Naive thymus-derived CD4-positive, alpha-beta T cell (primary cell): ENCODE results near the gene RASEF. TPM values are rescaled to one million over a fixed set of nuclear protein-coding genes. Genes with fewer than 3 reads are reported as not detected.
"Not testable (repeated sequence)": the region's sequence is repeated elsewhere in the genome, so short reads cannot be mapped to it uniquely, and the experiment has no call there.

Experiments used
- ATAC-seq: fragments of 150-1000 bp; cut with Tn5 transposase; 2 replicates; pipeline ENCODE4 v1.10.0; 2021; ENCODE audit warnings: mild to moderate bottlenecking, moderate library complexity
- CTCF ChIA-PET: fragments of 350-600 bp; sonication (Branson Sonifier 250); formaldehyde crosslinking; loops from one replicate; lab custom pipeline; 2021; ENCODE audit warnings: antibody characterized with exemption; lab: Charles Lee
- POLR2A ChIA-PET: fragments of 350-600 bp; sonication (Branson Sonifier 250); formaldehyde crosslinking; loops from one replicate; lab custom pipeline; 2021; ENCODE audit warnings: antibody characterized with exemption, inconsistent platforms; lab: Charles Lee
- DNase-seq, 9 donors: peaks; one replicate each; pipeline versions ENCODE4 v3.0.0 to v3.0.0-alpha.2; 2020 to 2022; ENCODE audit warnings: mixed read lengths in 1 of 9
- H3K27ac ChIP-seq: one replicate; pipeline ENCODE4 v1.7.0; 2013; ENCODE audit warnings: mild to moderate bottlenecking, low read depth, low read length, moderate library complexity
- H3K27me3 ChIP-seq, 2 donors: one replicate each; pipeline ENCODE4 v1.7.0; 2013; ENCODE audit warnings: low read length in 2 of 2, mild to moderate bottlenecking in 2 of 2, moderate library complexity in 2 of 2; ENCODE audit not compliant: control insufficient read depth in 2 of 2, insufficient read depth in 2 of 2
- H3K36me3 ChIP-seq, 3 experiments: 1 replicate in 2 of 3; 2 replicates in 1 of 3; pipeline ENCODE4 v1.7.0; 2013; ENCODE audit warnings: low read length in 3 of 3, mild to moderate bottlenecking in 3 of 3, moderate library complexity in 1 of 3; ENCODE audit not compliant: insufficient read depth in 3 of 3, control insufficient read depth in 2 of 3
- H3K4me1 ChIP-seq, 2 donors: one replicate each; pipeline ENCODE4 v1.7.0; 2013; ENCODE audit warnings: low read length in 2 of 2, mild to moderate bottlenecking in 2 of 2, moderate library complexity in 1 of 2; ENCODE audit not compliant: control insufficient read depth in 2 of 2, insufficient read depth in 2 of 2
- H3K4me3 ChIP-seq: 2 replicates; pipeline ENCODE4 v1.7.0; 2013; ENCODE audit warnings: mild to moderate bottlenecking, low read length
- H3K9me3 ChIP-seq, 3 experiments: 1 replicate in 2 of 3; 2 replicates in 1 of 3; pipeline ENCODE4 v1.7.0; 2013; ENCODE audit warnings: low read length in 3 of 3; ENCODE audit not compliant: control insufficient read depth in 2 of 3
- H3K27ac Mint-ChIP-seq, 9 donors: one replicate each; pipeline ENCODE4 v1.8.0; 2020 to 2022; ENCODE audit warnings: mixed read lengths in 9 of 9, mild to moderate bottlenecking in 8 of 9, moderate library complexity in 5 of 9, inconsistent platforms in 2 of 9
- H3K27me3 Mint-ChIP-seq, 5 donors: one replicate each; pipeline ENCODE4 v1.8.0; 2021 to 2022; ENCODE audit warnings: mixed read lengths in 5 of 5, mild to moderate bottlenecking in 1 of 5
- H3K36me3 Mint-ChIP-seq, 5 donors: one replicate each; pipeline ENCODE4 v1.8.0; 2020 to 2022; ENCODE audit warnings: mixed read lengths in 5 of 5, mild to moderate bottlenecking in 3 of 5, inconsistent platforms in 1 of 5
- H3K4me1 Mint-ChIP-seq, 7 donors: one replicate each; pipeline ENCODE4 v1.8.0; 2020 to 2022; ENCODE audit warnings: mixed read lengths in 7 of 7, mild to moderate bottlenecking in 3 of 7, inconsistent platforms in 1 of 7
- H3K4me3 Mint-ChIP-seq, 10 donors: one replicate each; pipeline ENCODE4 v1.8.0; 2020 to 2022; ENCODE audit warnings: mild to moderate bottlenecking in 10 of 10, mixed read lengths in 10 of 10, moderate library complexity in 6 of 10, inconsistent platforms in 2 of 10
- H3K9me3 Mint-ChIP-seq, 11 donors: one replicate each; pipeline ENCODE4 v1.8.0; 2020 to 2022; ENCODE audit warnings: mixed read lengths in 11 of 11, mild to moderate bottlenecking in 4 of 11, inconsistent platforms in 1 of 11, moderate library complexity in 1 of 11
- intact Hi-C, 2 donors: fragments of 100-400 bp; cut with micrococcal nuclease; formaldehyde crosslinking; loops; one replicate each; pipeline ENCODE4 v1.15.1; 2023
- polyA plus RNA-seq, 2 donors: library from polyadenylated mRNA; unstranded; fragments of 300-500 nt; fragmentation: Illumina TruSeq; gene quantifications; one replicate each; pipeline ENCODE4 v1.2.3, GENCODE V29; 2021
- total RNA-seq, 6 experiments: library from RNA in 5 of 6; stranded (reverse) in 5 of 6; gene quantifications; 1 replicate in 5 of 6; 2 replicates in 1 of 6; pipeline ENCODE4 v1.2.3 and lab custom pipeline; 2021 to 2026

The RASEF gene
- total and polyA plus RNA-seq, 7 experiments from 2014 or later = 0.12 TPM; not detected in 6

DNA sequence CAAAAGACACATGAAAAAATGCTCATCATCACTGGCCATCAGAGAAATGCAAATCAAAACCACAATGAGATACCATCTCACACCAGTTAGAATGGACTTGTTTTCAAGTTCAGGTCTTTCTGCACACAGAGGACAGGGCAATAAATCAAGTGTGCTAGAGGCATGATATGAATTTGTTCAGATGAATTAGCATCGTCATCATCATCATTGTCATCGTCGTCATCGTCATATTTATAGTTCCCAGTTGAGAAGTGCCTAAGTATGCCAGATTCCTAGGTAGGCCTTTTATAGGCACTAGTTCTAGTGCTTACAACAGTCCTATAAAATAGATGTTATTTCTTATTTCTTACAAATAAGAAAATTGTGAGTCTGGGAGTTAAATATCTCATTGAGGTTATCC, 34.7 kb upstream of the RASEF start:
- DNase-seq = no peak
- Histone ChIP-seq H3K27ac (no peak overlapping the region), H3K4me1 (no peaks in the 10 kb centered on the region), H3K9me3 (no peaks in the 10 kb centered on the region), H3K4me3 (no peak overlapping the region), H3K27me3 (no peaks in the 10 kb centered on the region), H3K36me3 (no peaks in the 10 kb centered on the region)
- Mint-ChIP-seq H3K9me3 (peaks cover 0 to 5% (median 0%) of the 10 kb centered on the region in 11 donors), H3K4me1 (no peaks in the 10 kb centered on the region), H3K36me3 (no peaks in the 10 kb centered on the region), H3K27me3 (peaks cover 0 to 4% (median 0%) of the 10 kb centered on the region in 5 donors), H3K27ac (no peak overlapping the region), H3K4me3 (no peak overlapping the region)
- intact Hi-C loops = no loop called here
- CTCF ChIA-PET = no interaction called here
- ATAC-seq = no peak
- POLR2A ChIA-PET = no interaction called here

DNA sequence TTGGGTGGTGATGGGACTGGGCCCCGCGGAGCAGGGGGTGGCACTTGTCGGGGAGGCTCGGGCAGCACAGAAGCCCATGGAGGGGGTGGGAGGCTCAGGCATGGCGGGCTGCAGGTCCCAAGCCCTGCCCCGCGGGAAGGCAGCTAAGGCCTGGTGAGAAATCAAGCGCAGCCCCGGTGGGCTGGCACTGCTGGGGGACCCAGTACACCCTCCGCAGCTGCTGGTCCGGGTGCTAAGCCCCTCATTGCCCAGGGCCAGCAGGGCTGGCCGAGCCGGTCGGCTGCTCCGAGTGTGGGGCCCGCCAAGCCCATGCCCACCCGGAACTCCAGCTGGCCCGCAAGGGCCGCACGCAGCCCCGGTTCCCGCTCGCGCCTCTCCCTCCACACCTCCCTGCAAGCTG, 30.4 kb upstream of the RASEF start:
- CTCF ChIA-PET, ATAC-seq: not testable (repeated sequence)
- peaks cover 0 to 12% (median 4%) of the 10 kb centered on the region in 11 donors for H3K9me3 Mint-ChIP-seq

GRCh38 chr9:83081846-83082245, 18.9 kb upstream of the RASEF start:
- H3K9me3 Mint-ChIP-seq = peaks cover 0 to 3% (median 0%) of the 10 kb centered on the region in 11 donors
- H3K27me3 Mint-ChIP-seq = peaks cover 0 to 11% (median 4%) of the 10 kb centered on the region in 5 donors
- ChIA-PET CTCF (no interaction called here), POLR2A (no interaction called here)
- no peak overlapping the region for H3K4me3 Mint-ChIP-seq
- H3K27ac Mint-ChIP-seq = no peak overlapping the region
- ATAC-seq = no peak
- no peaks in the 10 kb centered on the region for H3K36me3 ChIP-seq
- H3K4me1 ChIP-seq = no peaks in the 10 kb centered on the region
- no peaks in the 10 kb centered on the region for H3K27me3 ChIP-seq
- H3K4me3 ChIP-seq = no peak overlapping the region
- H3K27ac ChIP-seq = no peak overlapping the region
- no peaks in the 10 kb centered on the region for H3K9me3 ChIP-seq
- DNase-seq = no peak
- no peaks in the 10 kb centered on the region for H3K36me3 Mint-ChIP-seq
- intact Hi-C loops = no loop called here
- no peaks in the 10 kb centered on the region for H3K4me1 Mint-ChIP-seq

More for the DNA sequence above, 30.4 kb upstream of the RASEF start:
- H3K27ac ChIP-seq, H3K4me1 Mint-ChIP-seq, intact Hi-C loops, H3K4me3 ChIP-seq, H3K36me3 Mint-ChIP-seq, DNase-seq, H3K27me3 Mint-ChIP-seq, H3K4me1 ChIP-seq, H3K36me3 ChIP-seq, H3K9me3 ChIP-seq, H3K4me3 Mint-ChIP-seq, H3K27ac Mint-ChIP-seq, H3K27me3 ChIP-seq, POLR2A ChIA-PET: not testable (repeated sequence)

- H3K27ac ChIP-seq = no peak overlapping the region
- ATAC-seq (no peak), DNase-seq (no peak)
- Mint-ChIP-seq H3K4me3 (no peak overlapping the region), H3K36me3 (no peaks in the 10 kb centered on the region), H3K9me3 (peaks cover 0 to 1% (median 0%) of the 10 kb centered on the region in 11 donors), H3K27me3 (peaks cover 0 to 11% (median 4%) of the 10 kb centered on the region in 5 donors), H3K4me1 (no peaks in the 10 kb centered on the region), H3K27ac (no peak overlapping the region)
- no peaks in the 10 kb centered on the region for H3K27me3 ChIP-seq
- ChIA-PET POLR2A (no interaction called here), CTCF (no interaction called here)
- intact Hi-C loops = no loop called here
- no peaks in the 10 kb centered on the region for H3K36me3 ChIP-seq
- no peaks in the 10 kb centered on the region for H3K9me3 ChIP-seq
- H3K4me3 ChIP-seq = no peak overlapping the region
- no peaks in the 10 kb centered on the region for H3K4me1 ChIP-seq
Measured at GRCh38 chr9:83081010-83081409, 18.1 kb upstream of the RASEF start.

DNA sequence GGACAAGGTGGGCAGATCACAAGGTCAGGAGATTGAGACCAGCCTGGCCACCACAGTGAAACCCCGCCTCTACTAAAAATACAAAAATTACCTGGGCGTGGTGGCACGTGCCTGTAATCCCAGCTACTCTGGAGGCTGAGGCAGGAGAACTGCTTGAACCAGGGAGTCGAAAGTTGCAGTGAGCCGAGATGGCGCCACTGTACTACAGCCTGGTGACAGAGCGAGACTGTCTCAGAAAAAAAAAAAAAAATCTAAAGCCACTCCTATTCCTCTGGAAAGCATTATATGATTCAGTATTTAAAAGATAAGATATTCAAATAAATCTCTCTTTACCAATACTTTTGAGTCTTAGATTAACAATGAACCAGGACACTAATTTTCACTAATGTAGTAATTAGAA, 13.0 kb upstream of the RASEF start:
- H3K4me3 ChIP-seq, ATAC-seq, H3K9me3 ChIP-seq, intact Hi-C loops, POLR2A ChIA-PET, H3K4me1 ChIP-seq, H3K27ac Mint-ChIP-seq, H3K36me3 Mint-ChIP-seq, H3K36me3 ChIP-seq, H3K27ac ChIP-seq, DNase-seq, H3K4me1 Mint-ChIP-seq, H3K9me3 Mint-ChIP-seq, H3K27me3 ChIP-seq, H3K4me3 Mint-ChIP-seq, CTCF ChIA-PET: not testable (repeated sequence)
- peaks cover 0 to 19% (median 12%) of the 10 kb centered on the region in 5 donors for H3K27me3 Mint-ChIP-seq

DNA sequence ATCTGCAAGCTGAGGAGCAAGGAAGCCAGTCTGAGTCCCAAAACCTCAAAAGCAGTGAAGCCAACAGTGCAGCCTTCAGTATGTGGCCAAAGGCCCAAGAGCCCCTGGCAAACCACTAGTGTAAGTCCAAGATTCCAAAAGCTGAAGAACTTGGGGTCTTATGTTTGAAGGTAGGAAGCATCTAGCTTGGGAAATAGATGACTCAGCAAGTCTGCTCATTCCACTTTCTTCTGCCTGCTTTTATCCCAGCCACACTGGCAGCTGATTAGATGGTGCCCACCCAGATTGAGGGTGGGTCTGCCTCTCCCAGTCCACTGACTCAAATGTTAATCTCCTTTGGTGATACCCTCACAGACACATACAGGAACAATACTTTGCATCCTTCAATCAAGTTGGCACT, 9.6 kb upstream of the RASEF start:
- DNase-seq, POLR2A ChIA-PET, H3K4me3 Mint-ChIP-seq, H3K9me3 Mint-ChIP-seq, ATAC-seq, H3K4me3 ChIP-seq, H3K4me1 Mint-ChIP-seq, intact Hi-C loops, CTCF ChIA-PET, H3K4me1 ChIP-seq, H3K36me3 Mint-ChIP-seq, H3K27me3 ChIP-seq, H3K27ac Mint-ChIP-seq, H3K36me3 ChIP-seq, H3K27ac ChIP-seq, H3K9me3 ChIP-seq: not testable (repeated sequence)
- peaks cover 0 to 19% (median 4%) of the 10 kb centered on the region in 5 donors for H3K27me3 Mint-ChIP-seq

- Mint-ChIP-seq H3K4me3 (no peak overlapping the region), H3K27me3 (peaks cover 0 to 19% (median 4%) of the 10 kb centered on the region in 5 donors), H3K36me3 (no peaks in the 10 kb centered on the region), H3K9me3 (peaks cover 0 to 5% (median 0%) of the 10 kb centered on the region in 11 donors), H3K4me1 (peaks cover 0 to 2% (median 0%) of the 10 kb centered on the region in 7 donors), H3K27ac (no peak overlapping the region)
- H3K4me3 ChIP-seq = no peak overlapping the region
- no peak overlapping the region for H3K27ac ChIP-seq
- CTCF ChIA-PET = no interaction called here
- intact Hi-C loops = no loop called here
- no peaks in the 10 kb centered on the region for H3K36me3 ChIP-seq
- no peak for ATAC-seq
- no peaks in the 10 kb centered on the region for H3K4me1 ChIP-seq
- no peaks in the 10 kb centered on the region for H3K9me3 ChIP-seq
- no peaks in the 10 kb centered on the region for H3K27me3 ChIP-seq
- DNase-seq = no peak
- POLR2A ChIA-PET = no interaction called here
Measured at GRCh38 chr9:83071626-83072025, 8.7 kb upstream of the RASEF start.
